Ovary (tissue), 3 donors: ENCODE data around the gene ZBTB7B.
"Not testable (repeated sequence)": the region's sequence is repeated elsewhere in the genome, so short reads cannot be mapped to it uniquely, and the experiment has no call there.

ENCODE experiments used
- CTCF ChIP-seq, 3 donors: fragments of 450-650 bp in 2 of 3; fragments of 200-600 bp in 1 of 3; IDR thresholded peaks; one replicate each; pipeline versions ENCODE4 v1.5.1 to v1.8.0; 2016 to 2022; ENCODE audit warnings: antibody characterized with exemption in 3 of 3, mild to moderate bottlenecking in 1 of 3
- POLR2A ChIP-seq: fragments of 450-650 bp; IDR thresholded peaks from one replicate; pipeline ENCODE4 v1.6.1; 2017; ENCODE audit warnings: antibody characterized with exemption, mild to moderate bottlenecking, moderate library complexity
- donor health status: DM: no; HTN: no; CAD: no.

GRCh38 chr1:154986736-154987135, 15.9 kb upstream of the ZBTB7B start:
- TF ChIP-seq CTCF (IDR thresholded peaks at IDR 0.05); POLR2A: not testable (repeated sequence)
